H1 (cell line): ENCODE data around the gene MMP24. TPM values are rescaled to one million over a fixed set of nuclear protein-coding genes. Genes with fewer than 3 reads are reported as not detected.

Experiments used
- CTCF ChIA-PET: fragments of 300-600 bp; sonication (Branson Sonifier 250); formaldehyde crosslinking; loops from one replicate; lab custom pipeline; 2021; ENCODE audit not compliant: partially characterized antibody; lab: Charles Lee
- POLR2A ChIA-PET: fragments of 300-600 bp; sonication (Branson Sonifier 250); formaldehyde crosslinking; loops from one replicate; lab custom pipeline; 2021; ENCODE audit warnings: inconsistent platforms; ENCODE audit not compliant: partially characterized antibody; lab: Charles Lee
- DNase-seq, 2 experiments: peaks; one replicate each; pipeline versions ENCODE4 v3.0.0 to v3.0.0-alpha.2; 2010 to 2022; ENCODE audit warnings: low spot score in 2 of 2, low read depth in 1 of 2, mixed read lengths in 1 of 2
- FAIRE-seq: peaks from 2 replicates; lab custom pipeline; 2011; peaks lifted over from hg19 to GRCh38; lab: Jason Lieb, UNC
- H2AFZ ChIP-seq: 2 replicates; pipeline ENCODE4 v1.8.1; 2012; ENCODE audit warnings: low read length, inconsistent platforms
- H2AK5ac ChIP-seq: 2 replicates; pipeline ENCODE4 v1.6.1; 2013; ENCODE audit warnings: low read depth, low read length
- H2BK120ac ChIP-seq: replicated peaks from 2 replicates; pipeline ENCODE3; 2013; ENCODE audit warnings: low read depth, low read length, inconsistent platforms
- H2BK12ac ChIP-seq: 2 replicates; pipeline ENCODE4 v1.6.1; 2013; ENCODE audit warnings: low read depth, low read length
- H2BK15ac ChIP-seq: 2 replicates; pipeline ENCODE4 v1.6.1; 2013; ENCODE audit warnings: low read length
- H2BK20ac ChIP-seq: 2 replicates; pipeline ENCODE4 v1.6.1; 2013; ENCODE audit warnings: low read length
- H2BK5ac ChIP-seq: 2 replicates; pipeline ENCODE4 v1.6.1; 2013; ENCODE audit warnings: low read depth, low read length
- H3K14ac ChIP-seq: 2 replicates; pipeline ENCODE4 v1.6.1; 2013; ENCODE audit warnings: inconsistent platforms; ENCODE audit not compliant: insufficient read length
- H3K18ac ChIP-seq: 2 replicates; pipeline ENCODE4 v1.6.1; 2013; ENCODE audit warnings: low read length; ENCODE audit errors: extremely low read depth
- H3K23ac ChIP-seq: 2 replicates; pipeline ENCODE4 v1.6.1; 2013; ENCODE audit warnings: inconsistent platforms; ENCODE audit not compliant: insufficient read length
- H3K23me2 ChIP-seq: 2 replicates; pipeline ENCODE4 v1.6.1; 2013; ENCODE audit warnings: low read depth, low read length
- H3K27ac ChIP-seq: 2 replicates; pipeline ENCODE4 v1.6.1; 2011; ENCODE audit warnings: low read depth, low read length, inconsistent platforms
- H3K27me3 ChIP-seq, 4 experiments: replicated peaks in 1 of 4; 1 replicate in 1 of 4; 2 replicates in 3 of 4; pipeline versions ENCODE4 v1.6.1 to v1.8.1; 2011 to 2013; ENCODE audit warnings: low read length in 3 of 4, mild to moderate bottlenecking in 3 of 4, inconsistent platforms in 2 of 4, mixed read lengths in 2 of 4, moderate library complexity in 1 of 4; ENCODE audit not compliant: control insufficient read depth in 3 of 4, insufficient read depth in 3 of 4; ENCODE audit errors: extremely low read depth in 1 of 4
- H3K36me3 ChIP-seq, 4 experiments: 2 replicates each; pipeline versions ENCODE4 v1.6.1 to v1.8.1; 2011 to 2013; ENCODE audit warnings: mild to moderate bottlenecking in 4 of 4, low read length in 3 of 4, moderate library complexity in 2 of 4, control low read depth in 1 of 4, inconsistent platforms in 1 of 4; ENCODE audit not compliant: insufficient read depth in 4 of 4, control insufficient read depth in 2 of 4
- H3K4ac ChIP-seq: replicated peaks from 2 replicates; pipeline ENCODE3; 2013; ENCODE audit warnings: low read length, low read depth, mixed read lengths, inconsistent platforms; ENCODE audit not compliant: insufficient read length
- H3K4me1 ChIP-seq, 4 experiments: replicated peaks in 1 of 4; 1 replicate in 1 of 4; 2 replicates in 3 of 4; pipeline versions ENCODE4 v1.6.1 to v1.8.1; 2011 to 2013; ENCODE audit warnings: low read length in 3 of 4, inconsistent platforms in 2 of 4, mixed read lengths in 1 of 4; ENCODE audit not compliant: insufficient read depth in 4 of 4, control insufficient read depth in 3 of 4
- H3K4me2 ChIP-seq, 2 experiments: 2 replicates each; pipeline versions ENCODE4 v1.6.1 to v1.8.1; 2011 to 2013; ENCODE audit warnings: low read depth in 2 of 2, low read length in 2 of 2, control low read depth in 1 of 2, inconsistent platforms in 1 of 2, mild to moderate bottlenecking in 1 of 2; ENCODE audit not compliant: insufficient read depth in 1 of 2
- H3K4me3 ChIP-seq, 4 experiments: fragments of 200-600, 300-600 bp in 1 of 4; sonication (generic), shearing (Covaris generic), sonication (Bioruptor Twin) in 1 of 4; 2 replicates each; pipeline versions ENCODE4 v1.5.1 to v1.8.1; 2011 to 2016; ENCODE audit warnings: low read length in 4 of 4, low read depth in 3 of 4, control low read depth in 2 of 4, inconsistent platforms in 2 of 4, mild to moderate bottlenecking in 2 of 4, mixed read lengths in 1 of 4, moderate library complexity in 1 of 4; ENCODE audit not compliant: insufficient read depth in 2 of 4; ENCODE audit errors: extremely low read depth in 1 of 4
- H3K56ac ChIP-seq: replicated peaks from 2 replicates; pipeline ENCODE3; 2013; ENCODE audit warnings: low read depth, mild to moderate bottlenecking, mixed read lengths, low read length, inconsistent platforms; ENCODE audit not compliant: insufficient read length
- H3K79me1 ChIP-seq: 2 replicates; pipeline ENCODE4 v1.6.1; 2013; ENCODE audit warnings: low read depth, low read length, control low read depth
- H3K79me2 ChIP-seq, 2 experiments: 2 replicates each; pipeline versions ENCODE4 v1.6.1 to v1.8.1; 2012 to 2013; ENCODE audit warnings: low read length in 2 of 2, mild to moderate bottlenecking in 2 of 2, inconsistent platforms in 1 of 2; ENCODE audit not compliant: insufficient read depth in 2 of 2, control insufficient read depth in 1 of 2
- H3K9ac ChIP-seq, 4 experiments: replicated peaks in 1 of 4; 1 replicate in 1 of 4; 2 replicates in 3 of 4; pipeline versions ENCODE4 v1.6.1 to v1.8.1; 2011 to 2013; ENCODE audit warnings: low read depth in 3 of 4, low read length in 3 of 4, control low read depth in 2 of 4, mild to moderate bottlenecking in 2 of 4, moderate library complexity in 2 of 4, inconsistent platforms in 1 of 4; ENCODE audit errors: extremely low read depth in 1 of 4
- H3K9me3 ChIP-seq, 2 experiments: 2 replicates each; pipeline versions ENCODE4 v1.6.1 to v1.8.1; 2012 to 2013; ENCODE audit warnings: mild to moderate bottlenecking in 2 of 2, moderate library complexity in 2 of 2, control low read depth in 1 of 2, inconsistent platforms in 1 of 2, low read depth in 1 of 2, low read length in 1 of 2, mixed read lengths in 1 of 2; ENCODE audit not compliant: insufficient read depth in 2 of 2
- H4K20me1 ChIP-seq, 2 experiments: replicated peaks in 1 of 2; 2 replicates each; pipeline versions ENCODE3 to v1.8.1; 2011 to 2013; ENCODE audit warnings: inconsistent platforms in 2 of 2, low read length in 2 of 2, mild to moderate bottlenecking in 1 of 2; ENCODE audit not compliant: insufficient read depth in 2 of 2, control insufficient read depth in 1 of 2
- H4K5ac ChIP-seq: 2 replicates; pipeline ENCODE4 v1.6.1; 2013; ENCODE audit warnings: low read length, low read depth, mixed read lengths, inconsistent platforms; ENCODE audit not compliant: insufficient read length
- H4K8ac ChIP-seq: 2 replicates; pipeline ENCODE4 v1.8.0; 2013; ENCODE audit warnings: mild to moderate bottlenecking, moderate library complexity, low read length, inconsistent platforms; ENCODE audit not compliant: insufficient read depth; ENCODE audit errors: extremely low read depth
- H4K91ac ChIP-seq: replicated peaks from 2 replicates; pipeline ENCODE3; 2013; ENCODE audit warnings: low read length, mixed read lengths, inconsistent platforms; ENCODE audit not compliant: insufficient read length
- POLR2A ChIP-seq, 2 experiments: IDR thresholded peaks; 1 replicate in 1 of 2; 2 replicates in 1 of 2; pipeline ENCODE4 v1.6.1; 2011; ENCODE audit warnings: low read depth in 2 of 2, low read length in 2 of 2, mild to moderate bottlenecking in 2 of 2; ENCODE audit errors: control extremely low read depth in 1 of 2
- RFX5 ChIP-seq: IDR thresholded peaks from 2 replicates; pipeline ENCODE4 v1.6.1; 2011; ENCODE audit warnings: low read depth, low read length, improper control_type of control experiment, borderline replicate concordance
- WGBS, 2 experiments: shearing (Covaris generic) in 1 of 2; methylation state at CpG; one replicate each; pipeline versions ENCODE4 v1.1.6 to v1.1.7; 2013 to 2015; ENCODE audit warnings: low lambda C conversion rate in 2 of 2, mixed read lengths in 2 of 2, inconsistent platforms in 1 of 2, low coverage in 1 of 2, missing lambda C conversion rate in 1 of 2; ENCODE audit not compliant: insufficient replicate concordance in 2 of 2, insufficient coverage in 1 of 2, insufficient read length in 1 of 2; ENCODE audit errors: extremely low coverage in 1 of 2, missing lambda C conversion rate in 1 of 2; 5-methylcytosine and 5-hydroxymethylcytosine counted together
- polyA plus RNA-seq, 7 experiments: library from polyadenylated mRNA; depleted of rRNA in 3 of 7; stranded (reverse) in 5 of 7; unstranded in 2 of 7; fragments of >200 nt in 5 of 7; fragments of 200-250 nt in 2 of 7; gene quantifications; 1 replicate in 5 of 7; 2 replicates in 1 of 7; 4 replicates in 1 of 7; pipeline versions ENCODE4 v1.2.1 to v1.2.3, GENCODE V29; 2011 to 2013; ENCODE audit warnings: missing spikeins in 2 of 7, mixed read lengths in 2 of 7
- total RNA-seq: library from RNA; stranded (reverse); fragmentation: NEBNext Ultra II Directional; extraction: Animal tissue kit (Norgen Biotek cat#: 25700); gene quantifications from 2 replicates; pipeline ENCODE4 v1.2.1, GENCODE V29; 2021

Gene MMP24
- total and polyA plus RNA-seq, 2 of the 8 experiments (the other 6 are each of a cell fraction or from before 2014, with no cell fraction given) = 18.8 to 21.4 TPM

DNA sequence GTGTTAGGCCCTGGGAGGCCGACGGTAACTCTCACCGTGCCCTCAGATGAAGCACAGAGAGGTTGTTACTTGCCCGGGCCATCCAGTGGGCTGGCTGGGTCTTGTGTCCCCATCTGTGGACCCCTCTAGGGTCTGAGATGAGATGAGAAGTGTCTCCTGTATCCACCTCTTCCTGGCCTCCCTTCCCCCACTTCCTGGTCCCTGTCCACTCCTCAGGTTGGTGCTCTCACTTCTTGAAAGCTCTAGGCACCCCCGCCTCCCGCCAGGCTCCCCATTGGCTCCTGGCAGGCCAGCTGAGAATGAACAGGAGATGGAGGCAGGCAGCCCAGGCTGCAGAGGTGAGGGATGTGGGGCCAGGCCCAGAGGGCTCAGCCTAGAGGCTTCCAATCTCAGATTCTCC lies 49.9 kb downstream of the MMP24 start:
- H4K5ac ChIP-seq = no peak overlapping the region
- no peak overlapping the region for H3K14ac ChIP-seq
- H4K8ac ChIP-seq = peak overlapping the region; percentile 39; the same call in 1 of the 2 replicates
- no peak overlapping the region for H3K56ac ChIP-seq
- H3K4me2 ChIP-seq = peak overlapping the region; percentile 71 to 95; a peak in 3 of 4 replicates
- no peak overlapping the region for H2BK120ac ChIP-seq
- H3K4me1 ChIP-seq = peaks cover 5 to 9% (median 7%) of the 10 kb centered on the region in 4 experiments; a peak in 6 of 7 replicates
- H3K27me3 ChIP-seq = no peaks in the 10 kb centered on the region
- H4K91ac ChIP-seq = no peak overlapping the region
- H4K20me1 ChIP-seq = peaks cover 7 to 12% of the 10 kb centered on the region in 2 experiments
- no peak overlapping the region for H2BK20ac ChIP-seq
- peaks cover 0 to 2% of the 10 kb centered on the region in 2 experiments; a peak in 2 of 4 replicates for H3K79me2 ChIP-seq
- no peak overlapping the region for H3K18ac ChIP-seq
- H2BK12ac ChIP-seq = no peak overlapping the region
- H2AK5ac ChIP-seq = no peak overlapping the region
- peak overlapping the region in 1 of 4 experiments; percentile 73; a peak in 2 of 8 replicates for H3K4me3 ChIP-seq
- 89% methylated on average over 6 of the region's 6 CpGs; no CpG with 5 or more reads in 1 of the 2 experiments for WGBS, 2 experiments
- H2AFZ ChIP-seq = no peak overlapping the region
- H3K27ac ChIP-seq = no peak overlapping the region
- H3K23ac ChIP-seq = no peak overlapping the region
- peak in 1 of 2 experiments; percentile 36; a peak in 2 of 3 replicates for TF ChIP-seq POLR2A (IDR thresholded peaks at IDR 0.05; ENCODE audit: control extremely low read depth in 1 of 2, low read depth in 2 of 2, low read length in 2 of 2)
- TF ChIP-seq RFX5 = no peak
- no peak overlapping the region for H2BK5ac ChIP-seq
- CTCF ChIA-PET = interaction anchor here (0.6 to 11.1 kb wide), 5 partner anchors 16 to 131 kb away, joined by 3 to 104 read pairs (median 3); no protein-coding TSS in a partner anchor
- DNase-seq (no peak), FAIRE-seq (no peak)
- H3K79me1 ChIP-seq = peaks cover 2% of the 10 kb centered on the region; the same call in 1 of the 2 replicates
- H3K23me2 ChIP-seq = peaks cover 4% of the 10 kb centered on the region; the same call in 1 of the 2 replicates
- no peak overlapping the region for H3K4ac ChIP-seq
- no peaks in the 10 kb centered on the region for H3K9me3 ChIP-seq
- H3K9ac ChIP-seq = no peak overlapping the region; a peak in 1 of 7 replicates
- POLR2A ChIA-PET = interaction anchor here (1.0 to 7.9 kb wide), 5 partner anchors 10 to 130 kb away, joined by 3 to 98 read pairs (median 8); partner anchors contain the start of genes EDEM2 and FAM83C
- no peak overlapping the region for H2BK15ac ChIP-seq
- peaks cover 22 to 36% (median 24%) of the 10 kb centered on the region in 4 experiments for H3K36me3 ChIP-seq
